NB4 (cell line): ENCODE results near the gene SLC27A1.

Experiments
- MYC ChIP-seq: IDR thresholded peaks from 2 replicates; pipeline ENCODE4 v1.6.1; 2011; ENCODE audit warnings: low read depth, low read length
- POLR2A ChIP-seq: IDR thresholded peaks from 2 replicates; pipeline ENCODE4 v1.6.1; 2011; ENCODE audit warnings: mild to moderate bottlenecking; ENCODE audit not compliant: insufficient read length; ENCODE audit errors: extremely low read depth
- TF ChIP-seq, protein P1 (sequence below): IDR thresholded peaks from one replicate; pipeline ENCODE4 v1.5.1; 2012; ENCODE audit warnings: low read depth, low read length

DNA sequence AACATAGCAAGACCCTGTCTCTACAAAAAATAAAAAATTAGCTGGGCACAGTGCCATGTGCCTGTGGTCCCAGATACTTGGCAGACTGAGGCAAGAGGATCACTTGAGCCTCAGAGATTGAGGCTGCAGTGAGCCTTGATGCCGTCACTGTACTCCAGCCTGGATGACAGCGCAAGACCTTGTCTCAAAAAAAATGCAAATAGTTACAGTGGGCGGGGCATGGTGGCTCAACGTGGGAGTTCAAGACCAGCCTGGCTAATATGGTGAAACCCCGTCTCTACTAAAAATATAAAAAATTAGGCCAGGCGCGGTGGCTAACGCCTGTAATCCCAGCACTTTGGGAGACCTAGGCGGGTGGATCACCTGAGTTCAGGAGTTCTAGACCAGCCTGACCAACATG is 49.6 kb downstream of the SLC27A1 start:
- TF ChIP-seq, protein P1, sequence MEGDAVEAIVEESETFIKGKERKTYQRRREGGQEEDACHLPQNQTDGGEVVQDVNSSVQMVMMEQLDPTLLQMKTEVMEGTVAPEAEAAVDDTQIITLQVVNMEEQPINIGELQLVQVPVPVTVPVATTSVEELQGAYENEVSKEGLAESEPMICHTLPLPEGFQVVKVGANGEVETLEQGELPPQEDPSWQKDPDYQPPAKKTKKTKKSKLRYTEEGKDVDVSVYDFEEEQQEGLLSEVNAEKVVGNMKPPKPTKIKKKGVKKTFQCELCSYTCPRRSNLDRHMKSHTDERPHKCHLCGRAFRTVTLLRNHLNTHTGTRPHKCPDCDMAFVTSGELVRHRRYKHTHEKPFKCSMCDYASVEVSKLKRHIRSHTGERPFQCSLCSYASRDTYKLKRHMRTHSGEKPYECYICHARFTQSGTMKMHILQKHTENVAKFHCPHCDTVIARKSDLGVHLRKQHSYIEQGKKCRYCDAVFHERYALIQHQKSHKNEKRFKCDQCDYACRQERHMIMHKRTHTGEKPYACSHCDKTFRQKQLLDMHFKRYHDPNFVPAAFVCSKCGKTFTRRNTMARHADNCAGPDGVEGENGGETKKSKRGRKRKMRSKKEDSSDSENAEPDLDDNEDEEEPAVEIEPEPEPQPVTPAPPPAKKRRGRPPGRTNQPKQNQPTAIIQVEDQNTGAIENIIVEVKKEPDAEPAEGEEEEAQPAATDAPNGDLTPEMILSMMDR: no peak
- no peak for TF ChIP-seq POLR2A
- no peak for TF ChIP-seq MYC
